ENCODE measurements around the gene FKBP2. TPM values are rescaled to one million over a fixed set of nuclear protein-coding genes. Genes with fewer than 3 reads are reported as not detected.

The FKBP2 gene
- total and polyA plus RNA-seq, 2 of the 13 experiments (the other 11 are each of a cell fraction or from before 2014, with no cell fraction given), result 30.1 to 53.3 TPM

DNA sequence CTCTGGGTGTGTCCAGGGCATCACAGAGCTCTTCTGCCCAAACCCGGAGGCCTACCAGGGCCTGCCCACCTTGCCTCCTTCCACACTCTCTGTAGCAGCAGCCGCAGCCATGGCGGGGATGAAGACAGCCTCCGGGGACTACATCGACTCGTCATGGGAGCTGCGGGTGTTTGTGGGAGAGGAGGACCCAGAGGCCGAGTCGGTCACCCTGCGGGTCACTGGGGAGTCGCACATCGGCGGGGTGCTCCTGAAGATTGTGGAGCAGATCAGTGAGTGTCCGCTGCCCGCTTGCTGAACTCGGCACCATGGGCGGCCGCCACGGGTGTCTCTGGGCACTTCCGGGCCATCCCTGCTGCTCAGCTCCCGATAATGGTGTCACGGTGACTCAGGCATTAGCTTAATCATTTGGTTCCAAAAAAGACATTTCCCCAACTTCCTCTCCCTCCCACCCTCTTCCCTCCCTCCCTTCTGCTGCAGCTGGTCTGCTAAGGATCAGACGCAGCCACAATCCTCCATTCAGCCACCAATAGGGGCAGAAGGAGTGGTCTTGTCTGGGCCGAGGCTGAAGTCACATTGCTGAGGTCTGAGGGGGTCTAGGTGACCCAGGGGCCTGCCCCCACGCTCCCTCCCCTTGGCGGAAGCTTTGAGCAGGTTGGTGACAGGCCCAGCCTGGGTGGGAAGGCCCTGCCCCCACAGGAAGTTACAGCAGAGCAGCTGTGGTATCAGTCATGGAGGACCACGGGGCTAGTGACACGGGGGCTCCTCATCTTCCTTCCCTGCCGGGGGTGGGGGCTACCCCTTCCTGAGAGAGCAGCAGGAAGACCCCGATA lies 33.4 kb upstream of the FKBP2 start:
- H3K36me3 ChIP-seq (replicated peaks in 1 of 2; ENCODE audit: control insufficient read depth in 1 of 2, insufficient read depth in 2 of 2, low read length in 2 of 2), result peaks cover 19% of the 10 kb centered on the region in 2 experiments; a peak in 4 of 5 replicates
- FAIRE-seq (no peak), ATAC-seq (no peak), DNase-seq (ENCODE audit: low spot score) (no peak)
- in situ Hi-C loops (cut with HindIII; ENCODE audit: extremely low pct_ligation_motif_present, low pct_unique_long_range_greater_than_20kb), result no loop called here
- H3K4me2 ChIP-seq (ENCODE audit: low read depth, low read length), result no peak overlapping the region
- no peak overlapping the region for H3K9ac ChIP-seq (ENCODE audit: insufficient read depth, low read depth, low read length)
- no TSS peak for BruUV-seq (replicated peaks)
- no peak overlapping the region for H3K27ac ChIP-seq (ENCODE audit: extremely low read length, insufficient read depth, low read length)
- H3K27me3 ChIP-seq (ENCODE audit: control insufficient read depth in 1 of 2, insufficient read depth in 2 of 2, low read length in 2 of 2), result peaks cover 0 to 1% of the 10 kb centered on the region in 2 experiments; a peak in 1 of 5 replicates
- WGBS (ENCODE audit: low lambda C conversion rate), result 86% methylated on average over 18 of the region's 30 CpGs
- H2AFZ ChIP-seq (ENCODE audit: low read length), result no peak overlapping the region
- peaks cover 17% of the 10 kb centered on the region for H3K4me1 ChIP-seq (ENCODE audit: insufficient read depth, low read length)
- POLR2A ChIA-PET, result interaction anchor here (1.4 kb wide), 1 partner anchor 62 kb away, joined by 5 read pairs; no protein-coding TSS in a partner anchor
- CTCF ChIA-PET (ENCODE audit: low intra/inter-chr PET ratio, low total read pairs), result no interaction called here
- TF ChIP-seq PRMT3 (CRISPR knock-in tag; IDR thresholded peaks at IDR 0.05; ENCODE audit: borderline replicate concordance, low read depth) (no peak), IKZF4 (CRISPR knock-in tag; IDR thresholded peaks at IDR 0.05; ENCODE audit: borderline replicate concordance, low read depth, not compliant biosample characterization) (no peak), POLR2A (IDR thresholded peaks at IDR 0.05; ENCODE audit: insufficient read depth in 1 of 2, low read depth in 2 of 2, low read length in 2 of 2) (0 out of 4 replicates have a peak, but pooled peaks of 1 of the 2 experiments have one; percentile 2), ELF4 (CRISPR knock-in tag; IDR thresholded peaks at IDR 0.05; ENCODE audit: borderline replicate concordance) (no peak), ZBTB2 (CRISPR knock-in tag; IDR thresholded peaks at IDR 0.05; ENCODE audit: low read depth) (no peak), ATM (IDR thresholded peaks at IDR 0.05; ENCODE audit: borderline replicate concordance) (no peak), KDM5A (IDR thresholded peaks at IDR 0.05; ENCODE audit: borderline replicate concordance, low read length) (no peak)
- intact Hi-C loops (cut with micrococcal nuclease; ENCODE audit: unreplicated experiment), result no loop called here
- no peak overlapping the region for H3K4me3 ChIP-seq (replicated peaks in 1 of 3; ENCODE audit: insufficient read depth in 1 of 3, low read depth in 2 of 3, low read length in 3 of 3)
- no peaks in the 10 kb centered on the region for H3K79me2 ChIP-seq (ENCODE audit: insufficient read depth, low read length)
- no peaks in the 10 kb centered on the region for H3K9me3 ChIP-seq (ENCODE audit: low read length)
- 0 out of 2 replicates have a peak, but pooled peaks cover 2% of the 10 kb centered on the region for H4K20me1 ChIP-seq (ENCODE audit: insufficient read depth, low read length)

Data from HepG2 (cell line).